Small intestine (tissue), 7 donors: Measurements from ENCODE around the gene WLS. TPM values are rescaled to one million over a fixed set of nuclear protein-coding genes. Genes with fewer than 3 reads are reported as not detected.
"Not testable (repeated sequence)": the region's sequence is repeated elsewhere in the genome, so short reads cannot be mapped to it uniquely, and the experiment has no call there.

ENCODE experiments used
- DNase-seq, 2 donors: peaks; one replicate each; pipeline versions ENCODE4 v3.0.0 to v3.0.0-alpha.2; 2013
- FAIRE-seq: peaks from 2 replicates; lab custom pipeline; 2012; peaks lifted over from hg19 to GRCh38; lab: Jason Lieb, UNC
- H3K27ac ChIP-seq, 3 donors: one replicate each; pipeline ENCODE4 v1.5.1; 2013; ENCODE audit warnings: low read length in 2 of 3, mild to moderate bottlenecking in 2 of 3, control low read depth in 1 of 3, inconsistent platforms in 1 of 3, low read depth in 1 of 3, moderate library complexity in 1 of 3
- H3K27me3 ChIP-seq, 3 donors: one replicate each; pipeline ENCODE4 v1.6.1; 2013; ENCODE audit warnings: low read length in 3 of 3, inconsistent platforms in 1 of 3; ENCODE audit not compliant: control insufficient read depth in 3 of 3, insufficient read depth in 3 of 3
- H3K36me3 ChIP-seq, 3 donors: one replicate each; pipeline ENCODE4 v1.6.1; 2013; ENCODE audit warnings: low read length in 3 of 3, inconsistent platforms in 1 of 3, low read depth in 1 of 3, mild to moderate bottlenecking in 1 of 3, moderate library complexity in 1 of 3; ENCODE audit not compliant: control insufficient read depth in 3 of 3, insufficient read depth in 2 of 3
- H3K4me1 ChIP-seq, 3 donors: one replicate each; pipeline ENCODE4 v1.6.1; 2013; ENCODE audit warnings: low read length in 2 of 3, inconsistent platforms in 1 of 3, low read depth in 1 of 3, mild to moderate bottlenecking in 1 of 3, moderate library complexity in 1 of 3; ENCODE audit not compliant: control insufficient read depth in 3 of 3, insufficient read depth in 2 of 3
- H3K4me3 ChIP-seq, 3 donors: one replicate each; pipeline ENCODE4 v1.5.1; 2013; ENCODE audit warnings: low read length in 3 of 3, control low read depth in 1 of 3, inconsistent platforms in 1 of 3, low read depth in 1 of 3, mild to moderate bottlenecking in 1 of 3, moderate library complexity in 1 of 3
- H3K9me3 ChIP-seq, 2 donors: one replicate each; pipeline ENCODE4 v1.6.1; 2013; ENCODE audit warnings: low read depth in 1 of 2, low read length in 1 of 2; ENCODE audit not compliant: control insufficient read depth in 2 of 2, insufficient read depth in 1 of 2
- WGBS, 3 donors: extraction: QIAGEN DNeasy Blood & Tissue Kit; methylation state at CpG; one replicate each; pipeline ENCODE4 v1.1.7; 2013; 5-methylcytosine and 5-hydroxymethylcytosine counted together
- polyA plus RNA-seq, 4 donors: library from polyadenylated mRNA; stranded (reverse) in 3 of 4; unstranded in 1 of 4; fragments of 200-250 nt in 3 of 4; fragments of 120-200 nt in 1 of 4; gene quantifications; one replicate each; pipeline versions ENCODE4 v1.2.1 to v1.2.3, GENCODE V29; 2013
- donor health status: healthy with polysubstance abuse.
- donor health status: control.
- donor health status: control.
- donor health status: Bipolar disorder and iron deficiency.
- donor health status: healthy.

WLS gene
- polyA plus RNA-seq, 4 donors: 2.2 to 58.0 (median 22.5) TPM

DNA sequence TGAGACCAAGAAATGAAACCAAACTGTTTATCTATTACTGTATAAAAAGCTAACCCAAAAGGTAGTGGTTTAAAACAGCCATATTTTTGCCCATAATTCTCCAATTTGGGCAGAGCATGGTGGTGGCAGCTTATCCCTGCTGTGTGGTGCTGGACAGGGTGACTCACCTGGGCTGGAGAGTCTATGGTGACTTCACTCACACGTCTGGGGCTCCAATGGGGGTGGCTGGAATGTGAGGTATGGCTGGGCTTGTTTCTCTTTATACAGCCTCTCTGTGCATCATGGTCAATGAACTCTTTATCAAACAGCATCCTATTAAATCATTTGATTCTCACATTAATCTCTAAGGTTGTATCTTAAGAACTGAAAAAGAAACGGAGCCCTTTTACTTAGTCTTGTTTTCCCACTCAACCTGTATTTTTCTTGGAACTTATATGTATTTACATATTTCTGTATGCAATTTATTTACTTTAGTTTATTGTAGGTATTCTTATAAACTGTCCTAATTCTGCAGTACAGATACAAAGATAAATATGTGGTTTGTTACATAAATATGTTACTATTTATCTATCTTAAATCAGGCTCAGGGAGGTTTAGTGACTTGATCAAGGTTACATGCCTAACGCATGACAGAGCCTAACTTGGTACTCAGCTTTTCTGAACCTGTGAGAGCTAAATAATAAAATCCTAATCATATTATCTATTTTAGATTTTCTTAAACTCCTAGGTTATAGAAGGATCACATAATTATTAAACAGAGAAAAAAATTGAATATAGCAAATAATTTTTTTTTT, 37.5 kb upstream of the WLS start:
- 53 to 61% (median 58%) methylated on average over 3 of the region's 3 CpGs for WGBS, 3 donors
- no peaks in the 10 kb centered on the region for H3K4me1 ChIP-seq
- no peak for FAIRE-seq
- no peak overlapping the region for H3K27ac ChIP-seq
- no peak for DNase-seq
- no peaks in the 10 kb centered on the region for H3K36me3 ChIP-seq
- H3K4me3 ChIP-seq: no peak overlapping the region
- no peaks in the 10 kb centered on the region for H3K27me3 ChIP-seq
- H3K9me3 ChIP-seq: no peaks in the 10 kb centered on the region

- Histone ChIP-seq H3K27me3 (no peaks in the 10 kb centered on the region), H3K36me3 (no peaks in the 10 kb centered on the region), H3K4me1 (no peaks in the 10 kb centered on the region), H3K4me3 (no peak overlapping the region), H3K27ac (no peak overlapping the region), H3K9me3 (no peaks in the 10 kb centered on the region)
- no peak for FAIRE-seq
- WGBS, 3 donors: 66 to 75% (median 75%) methylated on average over 4 of the region's 4 CpGs
- no peak for DNase-seq
Measured at GRCh38 chr1:68268896-68269483, 36.7 kb upstream of the WLS start.

GRCh38 chr1:68256824-68257223, 24.5 kb upstream of the WLS start:
- DNase-seq, FAIRE-seq: not testable (repeated sequence)

DNA sequence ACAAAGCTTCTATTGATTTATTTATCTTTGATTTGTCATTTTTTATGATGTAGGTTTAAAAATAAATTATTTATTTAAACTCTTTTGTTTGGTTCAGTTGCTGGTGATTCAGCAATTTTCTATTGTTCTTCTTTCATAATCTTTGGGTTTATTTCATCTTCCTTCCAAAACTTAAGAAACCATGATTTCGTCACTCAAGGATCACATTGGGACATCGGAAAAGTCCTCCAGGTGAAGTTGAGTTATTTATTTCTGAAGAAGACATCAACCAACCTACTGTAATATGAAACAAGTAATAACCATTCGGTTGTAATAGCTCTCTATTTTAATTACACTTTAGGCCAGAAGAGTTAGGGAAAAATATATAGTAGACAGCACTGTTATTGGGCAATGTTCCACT, 23.0 kb upstream of the WLS start:
- DNase-seq: no peak

More at GRCh38 chr1:68256824-68257223, 24.5 kb upstream of the WLS start:
- WGBS, 3 donors: 85 to 89% (median 86%) methylated on average over 5 of the region's 5 CpGs
- not testable (repeated sequence) for H3K27ac ChIP-seq, H3K4me1 ChIP-seq, H3K36me3 ChIP-seq, H3K27me3 ChIP-seq, H3K9me3 ChIP-seq, H3K4me3 ChIP-seq

DNA sequence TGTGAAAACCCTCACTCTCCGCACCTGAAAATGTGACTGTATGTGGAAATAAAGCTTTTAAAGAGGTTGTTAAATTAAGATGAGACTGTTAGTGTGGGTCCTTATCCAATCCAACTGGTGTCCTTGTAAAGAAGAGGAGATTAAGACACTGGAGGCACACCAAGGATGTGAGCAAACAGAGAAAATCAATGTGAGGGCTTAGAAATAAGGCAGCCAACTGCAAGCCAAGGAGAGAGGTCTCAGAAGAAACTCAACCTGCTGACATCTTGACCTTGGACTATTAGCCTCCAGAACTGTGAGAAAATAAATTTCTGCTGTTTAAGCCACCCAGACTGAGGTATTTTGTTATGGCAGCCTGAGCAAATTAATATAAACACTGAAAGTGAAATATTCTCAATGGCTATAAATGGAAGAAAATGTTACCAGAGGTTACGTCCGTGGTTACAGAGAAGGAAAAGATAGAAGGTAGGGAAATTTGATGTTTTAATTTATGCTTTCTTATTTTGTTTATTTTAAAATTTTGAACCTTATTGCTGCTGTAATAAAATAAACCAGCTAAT, 22.4 kb upstream of the WLS start:
- no peak overlapping the region for H3K4me3 ChIP-seq
- H3K9me3 ChIP-seq: peaks cover 0 to 11% of the 10 kb centered on the region in 2 donors
- 66 to 94% (median 72%) methylated on average over 3 of the region's 3 CpGs for WGBS, 3 donors
- no peaks in the 10 kb centered on the region for H3K4me1 ChIP-seq
- no peaks in the 10 kb centered on the region for H3K36me3 ChIP-seq
- DNase-seq (no peak), FAIRE-seq (no peak)
- no peak overlapping the region for H3K27ac ChIP-seq
- H3K27me3 ChIP-seq: no peaks in the 10 kb centered on the region

More for the DNA sequence above, 23.0 kb upstream of the WLS start:
- no peaks in the 10 kb centered on the region for H3K27me3 ChIP-seq
- H3K4me1 ChIP-seq: no peaks in the 10 kb centered on the region
- H3K36me3 ChIP-seq: no peaks in the 10 kb centered on the region
- 79 to 92% (median 89%) methylated on average over 3 of the region's 3 CpGs for WGBS, 3 donors
- H3K27ac ChIP-seq: no peak overlapping the region
- no peak overlapping the region for H3K4me3 ChIP-seq
- FAIRE-seq: no peak
- peaks cover 0 to 9% of the 10 kb centered on the region in 2 donors for H3K9me3 ChIP-seq

DNA sequence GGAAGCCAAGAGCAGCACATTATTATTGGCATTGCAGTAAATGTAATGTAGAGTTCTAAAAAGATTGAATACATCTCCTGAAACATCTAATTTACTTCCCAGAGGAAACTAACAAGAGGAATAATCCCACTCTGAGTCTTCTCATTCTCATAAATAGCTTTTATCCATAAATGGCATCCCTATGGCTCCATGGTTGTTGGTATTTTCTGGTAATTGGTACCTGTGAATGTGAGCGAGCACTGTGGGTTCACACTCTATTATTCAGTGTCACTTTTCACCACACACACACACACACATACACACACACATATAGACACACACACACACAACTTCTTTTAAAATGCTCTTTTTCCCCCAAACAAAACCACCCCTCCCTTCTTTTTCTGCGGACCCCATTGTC, 4.7 kb upstream of the WLS start:
- Histone ChIP-seq H3K27ac (no peak overlapping the region), H3K36me3 (no peaks in the 10 kb centered on the region), H3K4me1 (peaks cover 0 to 3% (median 0%) of the 10 kb centered on the region in 3 donors), H3K9me3 (no peaks in the 10 kb centered on the region), H3K27me3 (no peaks in the 10 kb centered on the region), H3K4me3 (no peak overlapping the region)
- DNase-seq: no peak
- 90 to 96% (median 91%) methylated on average over 2 of the region's 2 CpGs for WGBS, 3 donors
- no peak for FAIRE-seq

DNA sequence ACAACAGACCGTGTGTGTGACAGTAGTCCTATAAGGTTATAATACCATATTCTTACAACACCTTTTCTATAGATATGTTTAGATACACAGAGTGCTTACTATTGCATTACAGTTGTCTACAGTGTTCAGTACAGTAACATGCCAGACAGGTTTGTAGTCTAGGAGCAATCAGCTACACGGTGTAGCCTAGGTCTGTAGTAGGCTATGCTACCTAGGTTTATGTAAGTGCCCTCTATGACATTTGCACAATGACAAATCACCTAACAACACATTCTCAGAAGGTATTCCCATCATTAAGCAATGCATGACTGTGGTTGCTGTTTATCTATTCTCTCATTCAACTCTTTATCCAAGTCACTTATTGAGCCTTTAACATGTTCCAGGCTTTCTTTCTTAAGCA, 1.8 kb upstream of the WLS start:
- DNase-seq (no peak), FAIRE-seq (no peak)
- peaks cover 0 to 10% (median 0%) of the 10 kb centered on the region in 3 donors for H3K4me1 ChIP-seq
- H3K36me3 ChIP-seq: no peaks in the 10 kb centered on the region
- 61 to 80% (median 64%) methylated on average over 2 of the region's 2 CpGs for WGBS, 3 donors
- no peak overlapping the region for H3K4me3 ChIP-seq
- no peaks in the 10 kb centered on the region for H3K9me3 ChIP-seq
- H3K27ac ChIP-seq: no peak overlapping the region
- no peaks in the 10 kb centered on the region for H3K27me3 ChIP-seq

DNA sequence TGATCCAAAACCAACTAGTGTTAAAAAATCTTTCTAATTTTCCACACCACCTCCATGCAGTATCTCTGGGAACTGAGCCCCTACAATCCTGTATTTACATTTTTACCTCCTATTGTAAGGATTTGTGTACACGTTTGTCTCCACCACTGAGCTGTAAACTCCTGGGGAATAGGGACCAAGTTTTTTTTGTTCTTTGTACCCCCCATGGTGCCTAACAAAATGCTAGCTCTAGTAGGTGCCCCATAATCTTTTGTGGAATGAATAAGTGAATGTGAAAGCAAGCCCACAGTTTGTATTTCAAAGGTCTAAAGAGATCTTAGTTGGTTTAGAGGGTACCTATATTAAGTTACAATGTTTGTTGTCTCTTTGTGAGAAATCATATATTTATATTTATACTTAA, 879 bp upstream of the WLS start:
- peak overlapping the region in 2 of 3 donors; percentile 77 to 79 for H3K27ac ChIP-seq
- FAIRE-seq (no peak), DNase-seq (no peak)
- no peaks in the 10 kb centered on the region for H3K9me3 ChIP-seq
- no peaks in the 10 kb centered on the region for H3K27me3 ChIP-seq
- H3K36me3 ChIP-seq: no peaks in the 10 kb centered on the region
- WGBS, 3 donors: 29 to 33% (median 30%) methylated on average over 1 of the region's 1 CpG
- H3K4me3 ChIP-seq: peak overlapping the region in 1 of 3 donors; percentile 93
- H3K4me1 ChIP-seq: peaks cover 0 to 10% (median 0%) of the 10 kb centered on the region in 3 donors
